C4-2B (cell line): ENCODE measurements around the gene ISOC2.

Experiments used
- H3K27ac ChIP-seq: fragments of 450-650 bp; 2 replicates; pipeline ENCODE4 v1.5.1; 2017
- ZFX ChIP-seq: fragments of 450-650 bp; IDR thresholded peaks from 2 replicates; pipeline ENCODE4 v1.6.1; 2017
- TF ChIP-seq, protein P1 (sequence below): fragments of 450-650 bp; conservative IDR thresholded peaks from 2 replicates; pipeline ENCODE4 v1.5.1; 2017; ENCODE audit warnings: mild to moderate bottlenecking

ISOC2 gene

GRCh38 chr19:55472463-55472862 is 11.0 kb upstream of the ISOC2 start:
- TF ChIP-seq, protein P1, sequence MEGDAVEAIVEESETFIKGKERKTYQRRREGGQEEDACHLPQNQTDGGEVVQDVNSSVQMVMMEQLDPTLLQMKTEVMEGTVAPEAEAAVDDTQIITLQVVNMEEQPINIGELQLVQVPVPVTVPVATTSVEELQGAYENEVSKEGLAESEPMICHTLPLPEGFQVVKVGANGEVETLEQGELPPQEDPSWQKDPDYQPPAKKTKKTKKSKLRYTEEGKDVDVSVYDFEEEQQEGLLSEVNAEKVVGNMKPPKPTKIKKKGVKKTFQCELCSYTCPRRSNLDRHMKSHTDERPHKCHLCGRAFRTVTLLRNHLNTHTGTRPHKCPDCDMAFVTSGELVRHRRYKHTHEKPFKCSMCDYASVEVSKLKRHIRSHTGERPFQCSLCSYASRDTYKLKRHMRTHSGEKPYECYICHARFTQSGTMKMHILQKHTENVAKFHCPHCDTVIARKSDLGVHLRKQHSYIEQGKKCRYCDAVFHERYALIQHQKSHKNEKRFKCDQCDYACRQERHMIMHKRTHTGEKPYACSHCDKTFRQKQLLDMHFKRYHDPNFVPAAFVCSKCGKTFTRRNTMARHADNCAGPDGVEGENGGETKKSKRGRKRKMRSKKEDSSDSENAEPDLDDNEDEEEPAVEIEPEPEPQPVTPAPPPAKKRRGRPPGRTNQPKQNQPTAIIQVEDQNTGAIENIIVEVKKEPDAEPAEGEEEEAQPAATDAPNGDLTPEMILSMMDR, result no peak
- no peak for TF ChIP-seq ZFX
- H3K27ac ChIP-seq, result peak overlapping the region; percentile 1; the same call in 1 of the 2 replicates

DNA sequence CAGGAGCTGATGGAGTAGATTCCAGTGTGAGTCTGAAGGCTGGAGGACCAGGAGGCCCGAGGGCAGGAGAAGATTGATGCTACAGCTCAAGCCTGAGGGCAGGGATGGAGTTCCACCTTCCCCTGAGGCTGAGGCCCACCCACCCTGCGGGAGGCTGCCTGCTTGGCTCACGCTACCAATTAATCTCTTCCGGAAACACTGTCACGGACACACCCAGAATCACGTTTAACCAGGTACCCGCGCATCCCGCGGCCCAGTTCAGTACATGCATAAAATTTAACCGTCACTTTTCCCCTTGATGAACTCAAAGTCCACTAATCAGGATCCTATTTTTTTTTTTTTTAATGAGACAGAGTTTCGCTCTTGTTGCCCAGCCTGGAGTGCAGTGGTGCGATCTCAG is 9.8 kb upstream of the ISOC2 start:
- TF ChIP-seq, protein P1, result no peak
- no peak for TF ChIP-seq ZFX
- no peak overlapping the region for H3K27ac ChIP-seq

DNA sequence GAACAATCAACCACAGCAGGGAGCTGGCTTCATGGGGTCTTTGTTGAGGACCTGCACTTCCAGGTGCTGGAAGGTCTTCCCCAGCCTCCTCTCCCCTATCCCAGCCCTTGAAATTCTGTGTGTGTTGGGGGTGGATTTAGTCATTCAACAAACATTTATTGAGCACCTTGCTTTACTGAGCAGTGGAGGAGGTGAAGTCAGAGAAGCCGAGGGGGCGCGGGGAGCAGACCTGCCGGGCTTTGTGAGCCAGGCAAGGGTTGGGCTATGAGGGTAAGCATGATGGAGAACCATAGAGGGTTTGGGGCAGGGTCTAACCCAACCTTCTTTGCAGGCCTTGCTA is 6.6 kb upstream of the ISOC2 start:
- TF ChIP-seq ZFX, result no peak
- TF ChIP-seq, protein P1, result no peak; the same call in 1 of the 2 replicates

GRCh38 chr19:55467236-55468053 is 6.0 kb upstream of the ISOC2 start:
- TF ChIP-seq, protein P1, result peak; percentile 100
- TF ChIP-seq ZFX, result no peak
- no peak overlapping the region for H3K27ac ChIP-seq

More for the DNA sequence above, 6.6 kb upstream of the ISOC2 start:
- H3K27ac ChIP-seq, result no peak overlapping the region

GRCh38 chr19:55466241-55466614 is 4.8 kb upstream of the ISOC2 start:
- no peak for TF ChIP-seq ZFX
- TF ChIP-seq, protein P1, result no peak
- no peak overlapping the region for H3K27ac ChIP-seq

- no peak for TF ChIP-seq ZFX
- TF ChIP-seq, protein P1, result no peak
- no peak overlapping the region for H3K27ac ChIP-seq
Observed at GRCh38 chr19:55465460-55466240, 4.2 kb upstream of the ISOC2 start.

DNA sequence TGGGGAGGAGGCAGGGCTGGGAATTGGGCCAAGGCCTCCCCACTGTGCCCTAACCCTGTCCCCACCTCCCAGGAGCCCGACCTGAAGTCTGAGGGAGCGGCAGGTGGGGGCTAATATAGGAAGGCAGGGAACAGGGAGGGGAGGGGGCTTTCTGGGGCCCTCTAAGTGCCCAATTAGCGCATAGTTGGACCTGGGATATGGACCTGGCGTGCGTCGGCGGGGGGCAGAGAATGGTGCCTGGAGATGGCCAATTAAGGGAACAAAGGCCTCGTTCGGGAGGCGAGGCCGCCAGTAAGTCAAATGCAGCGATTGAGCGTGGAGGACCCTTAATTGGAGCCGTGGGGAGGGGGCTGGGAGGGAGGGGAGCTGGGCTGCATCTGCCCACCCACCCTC is 3.2 kb upstream of the ISOC2 start, which contains the start of gene C19orf85:
TSS of gene C19orf85 (minus strand) at position 90 of the 393 bp plus-strand sequence. CDS start 197 bp downstream, outside the sequence.
- H3K27ac ChIP-seq, result no peak within 1 kb of the TSS
- TF ChIP-seq, protein P1, result no peak
- TF ChIP-seq ZFX, result no peak
